Neural cell (in vitro differentiated cells): Measurements from ENCODE around the gene CTSF. TPM values are rescaled to one million over a fixed set of nuclear protein-coding genes. Genes with fewer than 3 reads are reported as not detected.

Source experiments
- H2AFZ ChIP-seq: fragments of 200-600, 300-800 bp; sonication (generic), shearing (Covaris generic); 2 replicates; pipeline ENCODE4 v1.6.0; 2014; ENCODE audit warnings: low read depth, mild to moderate bottlenecking, antibody characterized with exemption, low read length, moderate library complexity
- H3F3A ChIP-seq: fragments of 200-600 bp; shearing (Covaris generic); 2 replicates; pipeline ENCODE4 v1.6.1; 2016; ENCODE audit warnings: mild to moderate bottlenecking, moderate library complexity, mixed read lengths, antibody characterized with exemption, low read length; ENCODE audit not compliant: insufficient read depth, poor library complexity, severe bottlenecking
- H3K27ac ChIP-seq: fragments of 200-600, 300-800 bp; sonication (generic), shearing (Covaris generic); 2 replicates; pipeline ENCODE4 v1.5.1; 2014; ENCODE audit warnings: mild to moderate bottlenecking, low read length, moderate library complexity
- H3K27me3 ChIP-seq: fragments of 300-800, 200-600 bp; sonication (generic), shearing (Covaris generic); 2 replicates; pipeline ENCODE4 v1.6.0; 2014; ENCODE audit warnings: mild to moderate bottlenecking, low read depth, low read length, moderate library complexity; ENCODE audit not compliant: insufficient read depth
- H3K36me3 ChIP-seq: fragments of 300-800, 200-600 bp; sonication (generic), shearing (Covaris generic); 2 replicates; pipeline ENCODE4 v1.5.1; 2014; ENCODE audit warnings: mild to moderate bottlenecking, antibody characterized with exemption, low read length, moderate library complexity; ENCODE audit not compliant: insufficient read depth
- H3K4me2 ChIP-seq: fragments of 300-800, 200-600 bp; sonication (generic), shearing (Covaris generic); 2 replicates; pipeline ENCODE4 v1.6.0; 2014; ENCODE audit warnings: mild to moderate bottlenecking, low read length
- H3K4me3 ChIP-seq: fragments of 300-800, 200-600 bp; sonication (generic), shearing (Covaris generic); 2 replicates; pipeline ENCODE4 v1.5.1; 2014; ENCODE audit warnings: mild to moderate bottlenecking, low read length, moderate library complexity
- H3K79me2 ChIP-seq: fragments of 200-600 bp; shearing (Covaris generic); replicated peaks from 2 replicates; pipeline ENCODE4 v1.6.0; 2014; ENCODE audit warnings: mild to moderate bottlenecking, low read length, moderate library complexity; ENCODE audit not compliant: insufficient read depth
- H3K9ac ChIP-seq: fragments of 300-800, 200-600 bp; sonication (generic), shearing (Covaris generic); 2 replicates; pipeline ENCODE4 v1.6.1; 2016; ENCODE audit warnings: mild to moderate bottlenecking, low read length, mixed read lengths
- H3K9me2 ChIP-seq: fragments of 200-600 bp; shearing (Covaris generic); 2 replicates; pipeline ENCODE4 v1.6.1; 2016; ENCODE audit warnings: mild to moderate bottlenecking, low read length, mixed read lengths; ENCODE audit not compliant: insufficient read depth
- H3K9me3 ChIP-seq: fragments of 200-600, 300-800 bp; sonication (generic), shearing (Covaris generic); 2 replicates; pipeline ENCODE4 v1.6.1; 2016; ENCODE audit warnings: mild to moderate bottlenecking, mixed run types, low read length, moderate library complexity, mixed read lengths
- H4K20me1 ChIP-seq: fragments of 200-600 bp; shearing (Covaris generic); 2 replicates; pipeline ENCODE4 v1.6.1; 2016; ENCODE audit warnings: mild to moderate bottlenecking, mixed run types; ENCODE audit not compliant: insufficient read depth
- EP300 ChIP-seq: fragments of 450-650 bp; conservative IDR thresholded peaks from 2 replicates; pipeline ENCODE4 v1.6.1; 2014; ENCODE audit warnings: antibody characterized with exemption, mild to moderate bottlenecking, moderate library complexity; ENCODE audit not compliant: poor library complexity, severe bottlenecking
- EZH2 ChIP-seq: fragments of 200-600, 300-800 bp; shearing (Covaris generic), sonication (generic); IDR thresholded peaks from 2 replicates; pipeline ENCODE4 v1.6.1; 2014; ENCODE audit warnings: antibody characterized with exemption, low read length, borderline replicate concordance, mild to moderate bottlenecking; ENCODE audit not compliant: insufficient read depth, poor library complexity, severe bottlenecking
- MXI1 ChIP-seq: fragments of 450-650 bp; conservative IDR thresholded peaks from 2 replicates; pipeline ENCODE4 v1.6.1; 2014; ENCODE audit warnings: antibody characterized with exemption, mild to moderate bottlenecking; ENCODE audit not compliant: poor library complexity, severe bottlenecking
- POLR2AphosphoS5 ChIP-seq: IDR thresholded peaks from 2 replicates; pipeline ENCODE4 v1.6.1; 2012
- RAD21 ChIP-seq: fragments of 450-650 bp; conservative IDR thresholded peaks from 2 replicates; pipeline ENCODE4 v1.6.1; 2014; ENCODE audit warnings: antibody characterized with exemption, mild to moderate bottlenecking, moderate library complexity
- REST ChIP-seq: IDR thresholded peaks from 2 replicates; pipeline ENCODE4 v1.6.1; 2012; ENCODE audit warnings: borderline replicate concordance
- SMC3 ChIP-seq: fragments of 450-650 bp; conservative IDR thresholded peaks from 2 replicates; pipeline ENCODE4 v1.6.1; 2014; ENCODE audit warnings: antibody characterized with exemption, mild to moderate bottlenecking, moderate library complexity; ENCODE audit not compliant: poor library complexity
- TAF1 ChIP-seq: IDR thresholded peaks from 2 replicates; pipeline ENCODE4 v1.6.1; 2012; ENCODE audit warnings: low read depth
- polyA plus RNA-seq: library from polyadenylated mRNA; depleted of rRNA; stranded (reverse); fragments of >200 nt; gene quantifications from 2 replicates; pipeline ENCODE4 v1.2.3, GENCODE V29; 2014
- TF ChIP-seq, protein P1 (sequence below): fragments of 450-650 bp; IDR thresholded peaks from 2 replicates; pipeline ENCODE4 v1.5.1; 2014; ENCODE audit warnings: antibody characterized with exemption, mild to moderate bottlenecking, moderate library complexity; ENCODE audit not compliant: poor library complexity, severe bottlenecking

CTSF gene
- polyA plus RNA-seq, 1 donor from 2014 or later: 2.7 TPM

GRCh38 chr11:66564984-66565383 lies 3.4 kb downstream of the CTSF start:
- Histone ChIP-seq H3K27me3 (no peaks in the 10 kb centered on the region), H3K27ac (no peak overlapping the region), H3F3A (no peaks in the 10 kb centered on the region), H2AFZ (no peak overlapping the region), H3K9me3 (no peaks in the 10 kb centered on the region), H3K9me2 (no peaks in the 10 kb centered on the region), H3K36me3 (no peaks in the 10 kb centered on the region), H3K4me3 (no peak overlapping the region), H3K79me2 (no peaks in the 10 kb centered on the region), H4K20me1 (no peaks in the 10 kb centered on the region), H3K9ac (no peak overlapping the region), H3K4me2 (no peak overlapping the region)
- TF ChIP-seq EZH2: no peak

DNA sequence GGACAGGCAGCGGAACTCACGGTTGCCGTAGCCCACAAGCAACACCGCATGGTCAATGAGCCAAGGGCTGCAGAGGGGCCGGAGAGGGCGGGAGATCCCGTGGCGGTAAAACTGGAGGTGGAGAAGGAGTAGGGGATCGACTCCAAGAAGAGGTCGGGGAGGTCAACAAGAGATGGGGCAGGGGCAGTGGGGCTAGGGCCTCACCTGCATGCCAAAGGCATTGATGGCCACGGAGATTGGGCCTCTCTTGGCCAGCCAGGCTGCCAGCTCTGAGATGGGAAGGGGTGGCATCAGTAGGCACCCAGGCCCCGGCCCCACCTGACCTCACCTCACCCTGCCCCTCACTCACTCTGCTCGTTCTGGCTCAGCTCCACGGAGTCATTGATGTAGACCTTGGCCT lies 3.9 kb downstream of the CTSF start:
- Histone ChIP-seq H3K36me3 (no peaks in the 10 kb centered on the region), H3K9me3 (no peaks in the 10 kb centered on the region), H3F3A (no peaks in the 10 kb centered on the region), H3K27me3 (no peaks in the 10 kb centered on the region), H4K20me1 (no peaks in the 10 kb centered on the region), H3K4me2 (no peak overlapping the region), H3K27ac (no peak overlapping the region), H3K9me2 (no peaks in the 10 kb centered on the region), H3K4me3 (no peak overlapping the region), H3K9ac (no peak overlapping the region), H3K79me2 (no peaks in the 10 kb centered on the region), H2AFZ (no peak overlapping the region)
- TF ChIP-seq RAD21 (no peak), TAF1 (no peak), REST (no peak), EP300 (no peak), EZH2 (no peak), MXI1 (no peak), SMC3 (no peak), POLR2AphosphoS5 (no peak)
- TF ChIP-seq, protein P1, sequence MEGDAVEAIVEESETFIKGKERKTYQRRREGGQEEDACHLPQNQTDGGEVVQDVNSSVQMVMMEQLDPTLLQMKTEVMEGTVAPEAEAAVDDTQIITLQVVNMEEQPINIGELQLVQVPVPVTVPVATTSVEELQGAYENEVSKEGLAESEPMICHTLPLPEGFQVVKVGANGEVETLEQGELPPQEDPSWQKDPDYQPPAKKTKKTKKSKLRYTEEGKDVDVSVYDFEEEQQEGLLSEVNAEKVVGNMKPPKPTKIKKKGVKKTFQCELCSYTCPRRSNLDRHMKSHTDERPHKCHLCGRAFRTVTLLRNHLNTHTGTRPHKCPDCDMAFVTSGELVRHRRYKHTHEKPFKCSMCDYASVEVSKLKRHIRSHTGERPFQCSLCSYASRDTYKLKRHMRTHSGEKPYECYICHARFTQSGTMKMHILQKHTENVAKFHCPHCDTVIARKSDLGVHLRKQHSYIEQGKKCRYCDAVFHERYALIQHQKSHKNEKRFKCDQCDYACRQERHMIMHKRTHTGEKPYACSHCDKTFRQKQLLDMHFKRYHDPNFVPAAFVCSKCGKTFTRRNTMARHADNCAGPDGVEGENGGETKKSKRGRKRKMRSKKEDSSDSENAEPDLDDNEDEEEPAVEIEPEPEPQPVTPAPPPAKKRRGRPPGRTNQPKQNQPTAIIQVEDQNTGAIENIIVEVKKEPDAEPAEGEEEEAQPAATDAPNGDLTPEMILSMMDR: no peak

GRCh38 chr11:66563832-66564231 lies 4.6 kb downstream of the CTSF start:
- H3K9me3 ChIP-seq: no peaks in the 10 kb centered on the region
- no peaks in the 10 kb centered on the region for H4K20me1 ChIP-seq
- no peak overlapping the region for H3K4me2 ChIP-seq
- no peak overlapping the region for H3K9ac ChIP-seq
- H3K27me3 ChIP-seq: no peaks in the 10 kb centered on the region
- no peaks in the 10 kb centered on the region for H3F3A ChIP-seq
- H3K36me3 ChIP-seq: no peaks in the 10 kb centered on the region
- no peak for TF ChIP-seq POLR2AphosphoS5
- H2AFZ ChIP-seq: no peak overlapping the region
- H3K27ac ChIP-seq: no peak overlapping the region
- H3K4me3 ChIP-seq: no peak overlapping the region
- no peaks in the 10 kb centered on the region for H3K9me2 ChIP-seq
- H3K79me2 ChIP-seq: no peaks in the 10 kb centered on the region
